ENCODE measurements around the gene ZNF892. TPM values are rescaled to one million over a fixed set of nuclear protein-coding genes. Genes with fewer than 3 reads are reported as not detected.

The ZNF892 gene
- total and polyA plus RNA-seq, 2 of the 13 experiments (the other 11 are each of a cell fraction or from before 2014, with no cell fraction given), result not detected

GRCh38 chr2:95159690-95160449 lies 47.5 kb upstream of the ZNF892 start, which contains the start of gene ZNF514 (continued):
- TF ChIP-seq MIER3 (CRISPR knock-in tag; IDR thresholded peaks at IDR 0.05; ENCODE audit: borderline replicate concordance) (no peak), STAT5B (CRISPR knock-in tag; IDR thresholded peaks at IDR 0.05) (no peak), ZNF616 (CRISPR knock-in tag; IDR thresholded peaks at IDR 0.05; ENCODE audit: low read depth) (no peak), THRA (CRISPR knock-in tag; IDR thresholded peaks at IDR 0.05; ENCODE audit: borderline replicate concordance) (no peak), ATF6 (CRISPR knock-in tag; conservative IDR thresholded peaks at IDR 0.05) (no peak), MAZ (IDR thresholded peaks at IDR 0.05; ENCODE audit: borderline replicate concordance, low read depth, low read length) (peak; percentile 49; the same call in 1 of the 2 replicates), MAZ (CRISPR knock-in tag; IDR thresholded peaks at IDR 0.05; ENCODE audit: low read depth) (peak; percentile 52; the same call in 1 of the 2 replicates), TBX2 (CRISPR knock-in tag; IDR thresholded peaks at IDR 0.05; ENCODE audit: borderline replicate concordance) (no peak), DPF2 (CRISPR knock-in tag; IDR thresholded peaks at IDR 0.05; ENCODE audit: borderline replicate concordance, low read depth) (no peak), KDM2A (CRISPR knock-in tag; IDR thresholded peaks at IDR 0.05; ENCODE audit: borderline replicate concordance, low read depth) (peak; percentile 70), ZNF343 (CRISPR knock-in tag; IDR thresholded peaks at IDR 0.05) (no peak), ZNF672 (CRISPR knock-in tag; IDR thresholded peaks at IDR 0.05) (no peak), ZNF75D (CRISPR knock-in tag; IDR thresholded peaks at IDR 0.05; ENCODE audit: borderline replicate concordance) (no peak), ARNTL (CRISPR knock-in tag; IDR thresholded peaks at IDR 0.05) (no peak), GABPA (IDR thresholded peaks at IDR 0.05; ENCODE audit: low read depth, low read length) (no peak), GABPA (CRISPR knock-in tag; IDR thresholded peaks at IDR 0.05; ENCODE audit: low read depth) (no peak), IKZF1 (IDR thresholded peaks at IDR 0.05) (no peak), ETV5 (CRISPR knock-in tag; IDR thresholded peaks at IDR 0.05; ENCODE audit: borderline replicate concordance) (no peak), SRSF9 (IDR thresholded peaks at IDR 0.05; ENCODE audit: borderline replicate concordance, insufficient read depth, low read depth, low read length, poor library complexity, severe bottlenecking) (no peak), ZNF709 (CRISPR knock-in tag; IDR thresholded peaks at IDR 0.05) (no peak), POGZ (CRISPR knock-in tag; IDR thresholded peaks at IDR 0.05) (no peak), ARNT2 (CRISPR knock-in tag; IDR thresholded peaks at IDR 0.05; ENCODE audit: low read depth) (no peak), SRSF1 (optimal IDR thresholded peaks at IDR 0.05; ENCODE audit: low read depth, low read length) (no peak), IKZF5 (CRISPR knock-in tag; IDR thresholded peaks at IDR 0.05) (no peak)
